Measurements from ENCODE around the gene KYAT1. TPM values are rescaled to one million over a fixed set of nuclear protein-coding genes. Genes with fewer than 3 reads are reported as not detected.

KYAT1 gene
- total RNA-seq, 1 donor from 2014 or later, result 10.1 TPM

DNA sequence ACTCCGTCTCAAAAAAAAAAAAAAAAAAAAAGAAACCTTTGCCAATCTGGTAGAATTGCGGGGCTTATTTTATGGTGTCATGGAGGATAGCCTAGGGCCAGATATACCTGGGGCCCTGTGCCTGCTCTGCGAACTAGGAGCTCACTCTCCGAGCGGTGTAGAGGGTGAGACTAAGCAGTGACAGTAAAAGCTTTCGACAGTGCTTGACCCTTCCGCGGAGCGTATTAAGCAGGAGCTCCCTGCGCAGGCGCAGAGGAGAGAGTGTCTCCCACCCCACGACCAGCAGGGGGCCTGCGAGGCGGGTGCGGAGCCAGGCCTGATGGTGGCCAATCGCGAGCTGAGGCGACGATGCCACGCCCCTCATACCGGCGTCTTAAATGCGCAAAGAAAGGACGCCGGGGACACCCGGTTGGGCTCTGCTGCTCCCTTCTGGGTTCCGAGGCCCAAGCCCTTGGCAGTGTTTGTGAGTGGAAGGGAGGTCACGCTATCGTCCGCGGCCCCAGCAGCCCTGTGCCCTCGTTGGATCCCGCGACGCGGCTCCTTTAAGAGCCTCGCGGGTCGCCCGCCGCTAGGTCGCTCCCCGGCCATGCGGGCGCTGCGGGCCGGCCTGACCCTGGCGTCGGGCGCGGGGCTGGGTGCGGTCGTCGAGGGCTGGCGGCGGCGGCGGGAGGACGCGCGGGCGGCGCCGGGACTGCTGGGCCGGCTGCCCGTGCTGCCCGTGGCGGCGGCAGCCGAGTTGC lies 63.5 kb downstream of the KYAT1 start, which contains the start of gene ENDOG:
Gene ENDOG (plus strand): TSS at position 402 of the 740 bp plus-strand sequence. CDS start 185 bp downstream, at position 587.
- H3K27me3 ChIP-seq (ENCODE audit: insufficient read depth, low read length), result no peaks in the 10 kb centered on the region
- peaks cover 3% of the 10 kb centered on the region for H3K79me2 ChIP-seq (ENCODE audit: insufficient read depth, low read length)
- H4K20me1 ChIP-seq (ENCODE audit: insufficient read depth, low read length), result peaks cover 30% of the 10 kb centered on the region
- H3K4me3 Mint-ChIP-seq (ENCODE audit: unreplicated experiment), result peak within 1 kb of the TSS; percentile 89
- H3K4me1 ChIP-seq (ENCODE audit: insufficient read depth, low read length), result peaks cover 8% of the 10 kb centered on the region
- H2AFZ ChIP-seq (ENCODE audit: low read depth, low read length), result peak within 1 kb of the TSS; percentile 89
- H3K27ac Mint-ChIP-seq (ENCODE audit: unreplicated experiment), result peak within 1 kb of the TSS; percentile 77
- DNase-seq (ENCODE audit: low read depth) (peak; percentile 81), FAIRE-seq (peak; percentile 54)
- H3K36me3 ChIP-seq (ENCODE audit: insufficient read depth, low read length), result peaks cover 7% of the 10 kb centered on the region
- peak within 1 kb of the TSS; percentile 72 for H3K4me3 ChIP-seq (ENCODE audit: insufficient read depth, low read depth, low read length)
- TF ChIP-seq, protein P1, sequence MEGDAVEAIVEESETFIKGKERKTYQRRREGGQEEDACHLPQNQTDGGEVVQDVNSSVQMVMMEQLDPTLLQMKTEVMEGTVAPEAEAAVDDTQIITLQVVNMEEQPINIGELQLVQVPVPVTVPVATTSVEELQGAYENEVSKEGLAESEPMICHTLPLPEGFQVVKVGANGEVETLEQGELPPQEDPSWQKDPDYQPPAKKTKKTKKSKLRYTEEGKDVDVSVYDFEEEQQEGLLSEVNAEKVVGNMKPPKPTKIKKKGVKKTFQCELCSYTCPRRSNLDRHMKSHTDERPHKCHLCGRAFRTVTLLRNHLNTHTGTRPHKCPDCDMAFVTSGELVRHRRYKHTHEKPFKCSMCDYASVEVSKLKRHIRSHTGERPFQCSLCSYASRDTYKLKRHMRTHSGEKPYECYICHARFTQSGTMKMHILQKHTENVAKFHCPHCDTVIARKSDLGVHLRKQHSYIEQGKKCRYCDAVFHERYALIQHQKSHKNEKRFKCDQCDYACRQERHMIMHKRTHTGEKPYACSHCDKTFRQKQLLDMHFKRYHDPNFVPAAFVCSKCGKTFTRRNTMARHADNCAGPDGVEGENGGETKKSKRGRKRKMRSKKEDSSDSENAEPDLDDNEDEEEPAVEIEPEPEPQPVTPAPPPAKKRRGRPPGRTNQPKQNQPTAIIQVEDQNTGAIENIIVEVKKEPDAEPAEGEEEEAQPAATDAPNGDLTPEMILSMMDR (IDR thresholded peaks at IDR 0.05; ENCODE audit: insufficient read depth, low read depth, low read length), result peak; percentile 88
- TF ChIP-seq EZH2 (IDR thresholded peaks at IDR 0.05; ENCODE audit: insufficient read depth, low read length), result no peak
- no peaks in the 10 kb centered on the region for H3K27me3 Mint-ChIP-seq (ENCODE audit: low read depth, unreplicated experiment)
- no peaks in the 10 kb centered on the region for H3K9me3 ChIP-seq (ENCODE audit: insufficient read depth, low read depth, low read length)
- no peaks in the 10 kb centered on the region for H3K9me3 Mint-ChIP-seq (ENCODE audit: unreplicated experiment)
- peak within 1 kb of the TSS; percentile 55 for H3K27ac ChIP-seq (ENCODE audit: low read depth, low read length)
- H3K4me2 ChIP-seq (ENCODE audit: low read length), result peak within 1 kb of the TSS; percentile 86
- H3K9ac ChIP-seq (ENCODE audit: low read length), result peak within 1 kb of the TSS; percentile 71
- H3K36me3 Mint-ChIP-seq (ENCODE audit: low read depth, unreplicated experiment), result peaks cover 4% of the 10 kb centered on the region
- H3K4me1 Mint-ChIP-seq (ENCODE audit: low read depth, unreplicated experiment), result peaks cover 2% of the 10 kb centered on the region

DNA sequence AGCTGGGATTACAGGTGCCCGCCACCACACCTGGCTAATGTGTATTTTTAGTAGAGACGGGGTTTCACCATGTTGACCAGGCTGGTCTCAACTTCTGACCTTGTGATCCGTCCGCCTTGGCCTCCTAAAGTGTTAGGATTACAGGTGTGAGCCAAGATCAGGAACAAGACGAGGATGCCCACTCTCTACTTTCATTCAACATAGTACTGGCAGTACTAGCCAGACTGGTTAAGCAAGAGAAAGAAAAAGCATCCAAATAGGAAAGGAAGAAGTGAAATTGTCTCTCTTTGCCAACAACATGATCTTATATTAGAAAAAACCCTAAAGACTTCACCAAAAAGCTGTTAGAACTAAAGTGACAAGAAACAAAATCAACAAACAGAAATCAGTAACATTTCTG lies 70.9 kb downstream of the KYAT1 start:
- H3K27me3 ChIP-seq (ENCODE audit: insufficient read depth, low read length), result no peaks in the 10 kb centered on the region
- no peak overlapping the region for H3K9ac ChIP-seq (ENCODE audit: low read length)
- DNase-seq (ENCODE audit: low read depth) (no peak), FAIRE-seq (no peak)
- H3K9me3 ChIP-seq (ENCODE audit: insufficient read depth, low read depth, low read length), result no peaks in the 10 kb centered on the region
- H2AFZ ChIP-seq (ENCODE audit: low read depth, low read length), result no peak overlapping the region
- H4K20me1 ChIP-seq (ENCODE audit: insufficient read depth, low read length), result no peaks in the 10 kb centered on the region
- H3K27me3 Mint-ChIP-seq (ENCODE audit: low read depth, unreplicated experiment), result no peaks in the 10 kb centered on the region
- H3K4me3 Mint-ChIP-seq (ENCODE audit: unreplicated experiment), result no peak overlapping the region
- no peaks in the 10 kb centered on the region for H3K4me1 ChIP-seq (ENCODE audit: insufficient read depth, low read length)
- H3K4me1 Mint-ChIP-seq (ENCODE audit: low read depth, unreplicated experiment), result no peaks in the 10 kb centered on the region
- H3K9me3 Mint-ChIP-seq (ENCODE audit: unreplicated experiment), result no peaks in the 10 kb centered on the region
- no peak overlapping the region for H3K4me2 ChIP-seq (ENCODE audit: low read length)
- peaks cover 5% of the 10 kb centered on the region for H3K36me3 Mint-ChIP-seq (ENCODE audit: low read depth, unreplicated experiment)
- no peak overlapping the region for H3K27ac ChIP-seq (ENCODE audit: low read depth, low read length)
- H3K27ac Mint-ChIP-seq (ENCODE audit: unreplicated experiment), result no peak overlapping the region
- H3K79me2 ChIP-seq (ENCODE audit: insufficient read depth, low read length), result no peaks in the 10 kb centered on the region
- no peak for TF ChIP-seq EZH2 (IDR thresholded peaks at IDR 0.05; ENCODE audit: insufficient read depth, low read length)
- TF ChIP-seq, protein P1 (IDR thresholded peaks at IDR 0.05; ENCODE audit: insufficient read depth, low read depth, low read length), result no peak
- no peak overlapping the region for H3K4me3 ChIP-seq (ENCODE audit: insufficient read depth, low read depth, low read length)
- no peaks in the 10 kb centered on the region for H3K36me3 ChIP-seq (ENCODE audit: insufficient read depth, low read length)

DNA sequence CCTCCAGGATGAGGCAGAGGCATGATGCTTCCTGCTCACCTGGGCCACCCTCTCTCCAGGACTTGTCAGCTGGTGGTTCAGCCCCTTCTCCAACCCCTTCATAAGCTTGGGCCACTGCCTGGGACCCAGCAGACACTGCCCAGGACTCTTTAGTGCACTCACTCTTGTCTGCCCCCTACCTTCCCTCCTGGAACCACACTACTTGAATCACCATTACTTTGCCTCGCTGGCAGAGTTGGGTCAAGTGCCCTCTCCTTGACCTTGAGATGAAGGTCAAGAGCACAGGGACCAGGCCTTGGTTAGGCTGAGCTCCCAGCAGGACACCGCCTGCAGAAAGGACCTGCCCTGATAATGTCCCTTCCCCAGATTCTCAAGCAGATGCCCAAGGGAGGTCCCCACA lies 71.9 kb downstream of the KYAT1 start:
- H3K9ac ChIP-seq (ENCODE audit: low read length), result no peak overlapping the region
- H3K27ac Mint-ChIP-seq (ENCODE audit: unreplicated experiment), result no peak overlapping the region
- no peak overlapping the region for H3K4me3 ChIP-seq (ENCODE audit: insufficient read depth, low read depth, low read length)
- H3K36me3 Mint-ChIP-seq (ENCODE audit: low read depth, unreplicated experiment), result peaks cover 5% of the 10 kb centered on the region
- DNase-seq (ENCODE audit: low read depth) (no peak), FAIRE-seq (no peak)
- H2AFZ ChIP-seq (ENCODE audit: low read depth, low read length), result no peak overlapping the region
- no peaks in the 10 kb centered on the region for H4K20me1 ChIP-seq (ENCODE audit: insufficient read depth, low read length)
- H3K4me1 Mint-ChIP-seq (ENCODE audit: low read depth, unreplicated experiment), result no peaks in the 10 kb centered on the region
- no peaks in the 10 kb centered on the region for H3K27me3 Mint-ChIP-seq (ENCODE audit: low read depth, unreplicated experiment)
- H3K9me3 Mint-ChIP-seq (ENCODE audit: unreplicated experiment), result no peaks in the 10 kb centered on the region
- H3K4me3 Mint-ChIP-seq (ENCODE audit: unreplicated experiment), result no peak overlapping the region
- H3K4me2 ChIP-seq (ENCODE audit: low read length), result no peak overlapping the region
- no peak overlapping the region for H3K27ac ChIP-seq (ENCODE audit: low read depth, low read length)
- H3K27me3 ChIP-seq (ENCODE audit: insufficient read depth, low read length), result no peaks in the 10 kb centered on the region
- no peaks in the 10 kb centered on the region for H3K9me3 ChIP-seq (ENCODE audit: insufficient read depth, low read depth, low read length)
- H3K4me1 ChIP-seq (ENCODE audit: insufficient read depth, low read length), result no peaks in the 10 kb centered on the region
- TF ChIP-seq, protein P1 (IDR thresholded peaks at IDR 0.05; ENCODE audit: insufficient read depth, low read depth, low read length), result no peak
- no peak for TF ChIP-seq EZH2 (IDR thresholded peaks at IDR 0.05; ENCODE audit: insufficient read depth, low read length)
- H3K79me2 ChIP-seq (ENCODE audit: insufficient read depth, low read length), result no peaks in the 10 kb centered on the region
- H3K36me3 ChIP-seq (ENCODE audit: insufficient read depth, low read length), result no peaks in the 10 kb centered on the region
